ENCODE results near the gene JUNB.

JUNB gene

GRCh38 chr19:12783291-12783848 is 7.9 kb upstream of the JUNB start:
- H3K27ac ChIP-seq (ENCODE audit: low read length) = peak overlapping the region; percentile 93
- H3K79me2 ChIP-seq (ENCODE audit: low read length) = peaks cover 11% of the 10 kb centered on the region; the same call in 1 of the 2 replicates
- H3K27me3 ChIP-seq (ENCODE audit: low read depth, low read length) = no peaks in the 10 kb centered on the region
- H3K4me3 ChIP-seq (ENCODE audit: low read length) = peak overlapping the region; percentile 79
- H3K9me3 ChIP-seq (ENCODE audit: insufficient read depth, low read length) = no peaks in the 10 kb centered on the region
- H3K4me1 ChIP-seq (ENCODE audit: low read length) = peaks cover 81% of the 10 kb centered on the region
- H2AFZ ChIP-seq (ENCODE audit: low read depth, low read length) = no peak overlapping the region
- H4K20me1 ChIP-seq (ENCODE audit: insufficient read depth, low read length) = no peaks in the 10 kb centered on the region
- peak overlapping the region; percentile 85 for H3K9ac ChIP-seq (ENCODE audit: low read length)
- TF ChIP-seq EZH2phosphoT487 (IDR thresholded peaks at IDR 0.05; ENCODE audit: low read depth) (no peak), CTCF (IDR thresholded peaks at IDR 0.05; ENCODE audit: low read depth, low read length) (no peak)
- peak overlapping the region; percentile 99 for H3K4me2 ChIP-seq (ENCODE audit: low read length)
- no peaks in the 10 kb centered on the region for H3K36me3 ChIP-seq (replicated peaks; ENCODE audit: low read depth, low read length)

- Histone ChIP-seq H3K36me3 (replicated peaks; ENCODE audit: low read depth, low read length) (no peaks in the 10 kb centered on the region), H2AFZ (ENCODE audit: low read depth, low read length) (no peak overlapping the region), H4K20me1 (ENCODE audit: insufficient read depth, low read length) (no peaks in the 10 kb centered on the region), H3K9me3 (ENCODE audit: insufficient read depth, low read length) (no peaks in the 10 kb centered on the region), H3K4me2 (ENCODE audit: low read length) (peak overlapping the region; percentile 99), H3K27me3 (ENCODE audit: low read depth, low read length) (no peaks in the 10 kb centered on the region), H3K79me2 (ENCODE audit: low read length) (peaks cover 8% of the 10 kb centered on the region), H3K27ac (ENCODE audit: low read length) (peak overlapping the region; percentile 93), H3K4me3 (ENCODE audit: low read length) (peak overlapping the region; percentile 79), H3K9ac (ENCODE audit: low read length) (peak overlapping the region; percentile 85), H3K4me1 (ENCODE audit: low read length) (peaks cover 82% of the 10 kb centered on the region)
- TF ChIP-seq CTCF (IDR thresholded peaks at IDR 0.05; ENCODE audit: low read depth, low read length) (no peak), EZH2phosphoT487 (IDR thresholded peaks at IDR 0.05; ENCODE audit: low read depth) (no peak)
Measured at GRCh38 chr19:12783849-12784393, 7.4 kb upstream of the JUNB start.

GRCh38 chr19:12784394-12784870 is 6.9 kb upstream of the JUNB start:
- no peaks in the 10 kb centered on the region for H3K27me3 ChIP-seq (ENCODE audit: low read depth, low read length)
- H3K4me3 ChIP-seq (ENCODE audit: low read length) = peak overlapping the region; percentile 79; the same call in 1 of the 2 replicates
- TF ChIP-seq EZH2phosphoT487 (IDR thresholded peaks at IDR 0.05; ENCODE audit: low read depth) (no peak), CTCF (IDR thresholded peaks at IDR 0.05; ENCODE audit: low read depth, low read length) (no peak)
- no peak overlapping the region for H2AFZ ChIP-seq (ENCODE audit: low read depth, low read length)
- H3K9ac ChIP-seq (ENCODE audit: low read length) = peak overlapping the region; percentile 85
- H3K79me2 ChIP-seq (ENCODE audit: low read length) = peaks cover 8% of the 10 kb centered on the region
- H3K36me3 ChIP-seq (replicated peaks; ENCODE audit: low read depth, low read length) = no peaks in the 10 kb centered on the region
- H3K27ac ChIP-seq (ENCODE audit: low read length) = peak overlapping the region; percentile 93
- no peaks in the 10 kb centered on the region for H4K20me1 ChIP-seq (ENCODE audit: insufficient read depth, low read length)
- peaks cover 80% of the 10 kb centered on the region for H3K4me1 ChIP-seq (ENCODE audit: low read length)
- no peaks in the 10 kb centered on the region for H3K9me3 ChIP-seq (ENCODE audit: insufficient read depth, low read length)
- H3K4me2 ChIP-seq (ENCODE audit: low read length) = peak overlapping the region; percentile 99

- Histone ChIP-seq H3K9ac (ENCODE audit: low read length) (peak overlapping the region; percentile 85), H4K20me1 (ENCODE audit: insufficient read depth, low read length) (no peaks in the 10 kb centered on the region), H3K79me2 (ENCODE audit: low read length) (peaks cover 7% of the 10 kb centered on the region), H3K27ac (ENCODE audit: low read length) (peak overlapping the region; percentile 93), H2AFZ (ENCODE audit: low read depth, low read length) (no peak overlapping the region), H3K36me3 (replicated peaks; ENCODE audit: low read depth, low read length) (no peaks in the 10 kb centered on the region), H3K4me1 (ENCODE audit: low read length) (peaks cover 75% of the 10 kb centered on the region), H3K4me3 (ENCODE audit: low read length) (no peak overlapping the region; the same call in 1 of the 2 replicates), H3K27me3 (ENCODE audit: low read depth, low read length) (no peaks in the 10 kb centered on the region), H3K9me3 (ENCODE audit: insufficient read depth, low read length) (no peaks in the 10 kb centered on the region), H3K4me2 (ENCODE audit: low read length) (peak overlapping the region; percentile 99)
- no peak for TF ChIP-seq CTCF (IDR thresholded peaks at IDR 0.05; ENCODE audit: low read depth, low read length)
Measured at GRCh38 chr19:12784871-12785430, 6.3 kb upstream of the JUNB start.
